K562 (cell line): ENCODE measurements around the gene FPR1. TPM values are rescaled to one million over a fixed set of nuclear protein-coding genes. Genes with fewer than 3 reads are reported as not detected.
A peak's percentile ranks its signal among the peaks of the same experiment; 100 is the strongest.

Experiments
- BCOR ChIP-seq: fragments of 450-650 bp; IDR thresholded peaks from 2 replicates; pipeline ENCODE4 v1.6.1; 2016
- BRD4 ChIP-seq: fragments of 200-600 bp; sonication (generic); IDR thresholded peaks from 2 replicates; pipeline ENCODE4 v1.6.1; 2017; ENCODE audit warnings: inconsistent platforms
- CHD1 ChIP-seq: fragments of 200-600 bp; sonication (generic); IDR thresholded peaks from one replicate; pipeline ENCODE4 v1.6.1; 2012; ENCODE audit warnings: mild to moderate bottlenecking, moderate library complexity, low read length, inconsistent platforms
- FIP1L1 ChIP-seq: fragments of 200-400 bp; formaldehyde crosslinking; IDR thresholded peaks from 2 replicates; pipeline ENCODE4 v1.6.1; 2018; ENCODE audit warnings: mild to moderate bottlenecking, low read depth, low read length; ENCODE audit not compliant: poor library complexity, severe bottlenecking
- JUNB ChIP-seq: fragments of 450-650 bp; formaldehyde crosslinking; conservative IDR thresholded peaks from 2 replicates; pipeline ENCODE4 v1.4.0; 2020; ENCODE audit warnings: mild to moderate bottlenecking
- KLF10 ChIP-seq: fragments of 250-450 bp; sonication (Bioruptor Pico); IDR thresholded peaks from 2 replicates; pipeline ENCODE4 v1.6.1; 2021; ENCODE audit warnings: matching md5 sums
- MTA2 ChIP-seq: fragments of 450-650 bp; IDR thresholded peaks from 2 replicates; pipeline ENCODE4 v1.6.1; 2016; ENCODE audit warnings: low read depth
- NCOA1 ChIP-seq: fragments of 450-650 bp; IDR thresholded peaks from 2 replicates; pipeline ENCODE4 v1.6.1; 2016; ENCODE audit warnings: low read depth
- NFIC ChIP-seq: fragments of 450-650 bp; IDR thresholded peaks from 2 replicates; pipeline ENCODE4 v1.6.1; 2017; ENCODE audit warnings: mild to moderate bottlenecking, inconsistent platforms
- PRPF4 ChIP-seq: fragments of 200-400 bp; formaldehyde crosslinking; IDR thresholded peaks from one replicate; pipeline ENCODE4 v1.6.1; 2017; ENCODE audit warnings: low read length, low read depth, mild to moderate bottlenecking; ENCODE audit not compliant: insufficient read depth, poor library complexity, severe bottlenecking
- STAT5B ChIP-seq: fragments of 250-450 bp; sonication (Bioruptor Pico); IDR thresholded peaks from 2 replicates; pipeline ENCODE4 v1.8.0; 2021; ENCODE audit warnings: mild to moderate bottlenecking, inconsistent platforms
- TBP ChIP-seq: optimal IDR thresholded peaks from 2 replicates; pipeline ENCODE3; 2011; ENCODE audit warnings: low read depth, low read length, improper control_type of control experiment
- U2AF2 ChIP-seq: fragments of 200-400 bp; formaldehyde crosslinking; optimal IDR thresholded peaks from 2 replicates; pipeline ENCODE3; 2017; ENCODE audit warnings: low read depth, mild to moderate bottlenecking, low read length
- YY1 ChIP-seq, 3 experiments: IDR thresholded peaks; 2 replicates each; pipeline ENCODE4 v1.6.1; 2011; ENCODE audit warnings: low read length in 2 of 3, mild to moderate bottlenecking in 2 of 3, moderate library complexity in 2 of 3, borderline replicate concordance in 1 of 3, control low read depth in 1 of 3, low read depth in 1 of 3; ENCODE audit not compliant: insufficient read depth in 3 of 3, insufficient replicate concordance in 2 of 3, control insufficient read depth in 1 of 3, insufficient read length in 1 of 3; ENCODE audit errors: extremely low read depth in 1 of 3
- ZNF274 ChIP-seq: IDR thresholded peaks from 2 replicates; pipeline ENCODE4 v1.6.1; 2011; ENCODE audit warnings: low read depth, mild to moderate bottlenecking, low read length, moderate library complexity, borderline replicate concordance
- ZNF3 ChIP-seq: fragments of 250-450 bp; sonication (Bioruptor Pico); IDR thresholded peaks from 2 replicates; pipeline ENCODE4 v1.5.0; 2021; ENCODE audit warnings: mild to moderate bottlenecking, moderate library complexity
- ZNF311 ChIP-seq: fragments of 250-450 bp; sonication (Bioruptor Pico); IDR thresholded peaks from 2 replicates; pipeline ENCODE4 v1.4.0; 2020; ENCODE audit warnings: mild to moderate bottlenecking, moderate library complexity
- ZNF41 ChIP-seq: fragments of 250-450 bp; sonication (Bioruptor Pico); conservative IDR thresholded peaks from 2 replicates; pipeline ENCODE4 v1.4.0; 2020; ENCODE audit warnings: mild to moderate bottlenecking
- ZNF584 ChIP-seq: fragments of 200-800 bp; sonication (Bioruptor generic); IDR thresholded peaks from 2 replicates; pipeline ENCODE4 v1.6.1; 2016; ENCODE audit warnings: low read depth, mild to moderate bottlenecking, missing genetic modification characterization, missing compliant biosample characterization
- polyA plus RNA-seq, 8 experiments: library from polyadenylated mRNA; depleted of rRNA in 4 of 8; stranded (reverse) in 5 of 8; unstranded in 3 of 8; fragments of >200 nt; fragmentation: Nextera tagmentation in 2 of 8; fragmentation: Illumina TruSeq in 1 of 8; extraction: Ambion mirVana in 2 of 8; extraction: Trizol in 1 of 8; gene quantifications; 2 replicates each; pipeline versions ENCODE4 v1.2.1 to v1.2.3, GENCODE V29; 2011 to 2014; ENCODE audit warnings: inconsistent platforms in 1 of 8, missing spikeins in 1 of 8
- total RNA-seq, 7 experiments: library from RNA; depleted of rRNA in 6 of 7; stranded (reverse); fragments of >200 nt in 6 of 7; fragmentation: Illumina TruSeq in 2 of 7; extraction: Trizol in 2 of 7; gene quantifications; 2 replicates each; pipeline versions ENCODE4 v1.2.1 to v1.2.3, GENCODE V29; 2011 to 2021; ENCODE audit warnings: low replicate concordance in 1 of 7
- TF ChIP-seq, protein P1 (sequence below): fragments of 450-650 bp; IDR thresholded peaks from 2 replicates; pipeline ENCODE4 v1.6.1; 2016
- TF ChIP-seq, protein P2 (sequence below): sonication (generic); formaldehyde crosslinking; IDR thresholded peaks from 2 replicates; pipeline ENCODE4 v1.8.0; 2022; ENCODE audit warnings: missing genetic modification reagents, mild to moderate bottlenecking, borderline replicate concordance
- TF ChIP-seq, protein P3 (sequence below): fragments of 250-450 bp; sonication (Bioruptor Pico); IDR thresholded peaks from 2 replicates; pipeline ENCODE4 v1.4.0; 2020; ENCODE audit warnings: mild to moderate bottlenecking
- TF ChIP-seq, protein P4 (sequence below), 2 experiments: fragments of 150-350 bp in 1 of 2; IDR thresholded peaks; 2 replicates each; pipeline ENCODE4 v1.6.1; 2012 to 2016; ENCODE audit warnings: low read depth in 2 of 2, low read length in 2 of 2, mild to moderate bottlenecking in 1 of 2, moderate library complexity in 1 of 2

Gene FPR1
- total and polyA plus RNA-seq, 9 of the 15 experiments (the other 6 are each of a cell fraction or from before 2014, with no cell fraction given) = 0.06 to 0.25 (median 0.14) TPM; not detected in 4

DNA sequence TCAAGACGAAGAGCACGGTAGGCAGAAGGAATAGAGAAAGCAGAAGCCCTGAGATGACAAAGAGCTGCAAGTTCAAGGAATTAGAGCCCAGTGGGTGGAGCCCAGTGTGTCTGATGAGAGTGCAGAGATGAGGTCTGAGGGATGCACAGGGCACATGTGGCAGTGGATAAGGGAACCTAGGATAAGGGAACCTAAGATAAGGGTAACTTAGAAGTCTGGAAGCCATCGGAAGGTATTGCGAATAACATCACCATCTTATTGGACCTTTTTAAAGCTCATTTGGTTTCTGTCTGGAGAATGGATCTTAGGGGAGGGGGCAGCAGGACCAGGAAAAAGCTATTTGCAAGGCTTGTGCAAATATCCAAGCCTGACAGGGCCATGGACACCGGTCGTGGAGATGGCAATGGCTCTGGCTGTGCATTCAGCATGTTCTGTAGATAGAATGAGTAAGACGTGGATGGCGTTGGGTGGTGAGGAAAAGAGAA lies 44.6 kb upstream of the FPR1 start (continued):
- no peak for TF ChIP-seq ZNF311 (CRISPR knock-in tag)
- peak; percentile 81 for TF ChIP-seq NFIC
- TF ChIP-seq KLF10 (CRISPR knock-in tag) = no peak
- no peak for TF ChIP-seq ZNF274
- TF ChIP-seq FIP1L1 = no peak
- no peak for TF ChIP-seq ZNF41 (CRISPR knock-in tag)
- no peak for TF ChIP-seq STAT5B (CRISPR knock-in tag)
- TF ChIP-seq ZNF584 (CRISPR knock-in tag) = no peak
- no peak for TF ChIP-seq PRPF4
- TF ChIP-seq BRD4 = no peak
- no peak for TF ChIP-seq CHD1
- TF ChIP-seq, protein P1, sequence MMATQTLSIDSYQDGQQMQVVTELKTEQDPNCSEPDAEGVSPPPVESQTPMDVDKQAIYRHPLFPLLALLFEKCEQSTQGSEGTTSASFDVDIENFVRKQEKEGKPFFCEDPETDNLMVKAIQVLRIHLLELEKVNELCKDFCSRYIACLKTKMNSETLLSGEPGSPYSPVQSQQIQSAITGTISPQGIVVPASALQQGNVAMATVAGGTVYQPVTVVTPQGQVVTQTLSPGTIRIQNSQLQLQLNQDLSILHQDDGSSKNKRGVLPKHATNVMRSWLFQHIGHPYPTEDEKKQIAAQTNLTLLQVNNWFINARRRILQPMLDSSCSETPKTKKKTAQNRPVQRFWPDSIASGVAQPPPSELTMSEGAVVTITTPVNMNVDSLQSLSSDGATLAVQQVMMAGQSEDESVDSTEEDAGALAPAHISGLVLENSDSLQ = peak; percentile 31
- TF ChIP-seq U2AF2 = no peak
- no peak for TF ChIP-seq JUNB (CRISPR knock-in tag)
- peak; percentile 91 for TF ChIP-seq MTA2
- TF ChIP-seq, protein P2, sequence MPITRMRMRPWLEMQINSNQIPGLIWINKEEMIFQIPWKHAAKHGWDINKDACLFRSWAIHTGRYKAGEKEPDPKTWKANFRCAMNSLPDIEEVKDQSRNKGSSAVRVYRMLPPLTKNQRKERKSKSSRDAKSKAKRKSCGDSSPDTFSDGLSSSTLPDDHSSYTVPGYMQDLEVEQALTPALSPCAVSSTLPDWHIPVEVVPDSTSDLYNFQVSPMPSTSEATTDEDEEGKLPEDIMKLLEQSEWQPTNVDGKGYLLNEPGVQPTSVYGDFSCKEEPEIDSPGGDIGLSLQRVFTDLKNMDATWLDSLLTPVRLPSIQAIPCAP (CRISPR knock-in tag) = no peak
- TF ChIP-seq, protein P3, sequence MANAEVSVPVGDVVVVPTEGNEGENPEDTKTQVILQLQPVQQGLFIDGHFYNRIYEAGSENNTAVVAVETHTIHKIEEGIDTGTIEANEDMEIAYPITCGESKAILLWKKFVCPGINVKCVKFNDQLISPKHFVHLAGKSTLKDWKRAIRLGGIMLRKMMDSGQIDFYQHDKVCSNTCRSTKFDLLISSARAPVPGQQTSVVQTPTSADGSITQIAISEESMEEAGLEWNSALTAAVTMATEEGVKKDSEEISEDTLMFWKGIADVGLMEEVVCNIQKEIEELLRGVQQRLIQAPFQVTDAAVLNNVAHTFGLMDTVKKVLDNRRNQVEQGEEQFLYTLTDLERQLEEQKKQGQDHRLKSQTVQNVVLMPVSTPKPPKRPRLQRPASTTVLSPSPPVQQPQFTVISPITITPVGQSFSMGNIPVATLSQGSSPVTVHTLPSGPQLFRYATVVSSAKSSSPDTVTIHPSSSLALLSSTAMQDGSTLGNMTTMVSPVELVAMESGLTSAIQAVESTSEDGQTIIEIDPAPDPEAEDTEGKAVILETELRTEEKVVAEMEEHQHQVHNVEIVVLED = no peak
- peak; percentile 49 for TF ChIP-seq TBP
- TF ChIP-seq BCOR = peak; percentile 61; the same call in 1 of the 2 replicates
- TF ChIP-seq, protein P4, sequence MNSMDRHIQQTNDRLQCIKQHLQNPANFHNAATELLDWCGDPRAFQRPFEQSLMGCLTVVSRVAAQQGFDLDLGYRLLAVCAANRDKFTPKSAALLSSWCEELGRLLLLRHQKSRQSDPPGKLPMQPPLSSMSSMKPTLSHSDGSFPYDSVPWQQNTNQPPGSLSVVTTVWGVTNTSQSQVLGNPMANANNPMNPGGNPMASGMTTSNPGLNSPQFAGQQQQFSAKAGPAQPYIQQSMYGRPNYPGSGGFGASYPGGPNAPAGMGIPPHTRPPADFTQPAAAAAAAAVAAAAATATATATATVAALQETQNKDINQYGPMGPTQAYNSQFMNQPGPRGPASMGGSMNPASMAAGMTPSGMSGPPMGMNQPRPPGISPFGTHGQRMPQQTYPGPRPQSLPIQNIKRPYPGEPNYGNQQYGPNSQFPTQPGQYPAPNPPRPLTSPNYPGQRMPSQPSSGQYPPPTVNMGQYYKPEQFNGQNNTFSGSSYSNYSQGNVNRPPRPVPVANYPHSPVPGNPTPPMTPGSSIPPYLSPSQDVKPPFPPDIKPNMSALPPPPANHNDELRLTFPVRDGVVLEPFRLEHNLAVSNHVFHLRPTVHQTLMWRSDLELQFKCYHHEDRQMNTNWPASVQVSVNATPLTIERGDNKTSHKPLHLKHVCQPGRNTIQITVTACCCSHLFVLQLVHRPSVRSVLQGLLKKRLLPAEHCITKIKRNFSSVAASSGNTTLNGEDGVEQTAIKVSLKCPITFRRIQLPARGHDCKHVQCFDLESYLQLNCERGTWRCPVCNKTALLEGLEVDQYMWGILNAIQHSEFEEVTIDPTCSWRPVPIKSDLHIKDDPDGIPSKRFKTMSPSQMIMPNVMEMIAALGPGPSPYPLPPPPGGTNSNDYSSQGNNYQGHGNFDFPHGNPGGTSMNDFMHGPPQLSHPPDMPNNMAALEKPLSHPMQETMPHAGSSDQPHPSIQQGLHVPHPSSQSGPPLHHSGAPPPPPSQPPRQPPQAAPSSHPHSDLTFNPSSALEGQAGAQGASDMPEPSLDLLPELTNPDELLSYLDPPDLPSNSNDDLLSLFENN (IDR thresholded peaks at IDR 0.05; ENCODE audit: low read depth in 2 of 2, low read length in 2 of 2) = peak in 1 of 2 experiments; percentile 66; a peak in 2 of 4 replicates
- TF ChIP-seq NCOA1 = peak; percentile 67; the same call in 1 of the 2 replicates
- TF ChIP-seq YY1 (IDR thresholded peaks at IDR 0.05; ENCODE audit: borderline replicate concordance in 1 of 3, control insufficient read depth in 1 of 3, extremely low read depth in 1 of 3, insufficient read depth in 3 of 3, insufficient read length in 1 of 3, insufficient replicate concordance in 2 of 3, low read depth in 1 of 3, low read length in 2 of 3) = no peak
- TF ChIP-seq ZNF3 (CRISPR knock-in tag) = no peak
